HG03571 (cell line): ENCODE data around the gene BPTF.
"Not testable (repeated sequence)": the region's sequence is repeated elsewhere in the genome, so short reads cannot be mapped to it uniquely, and the experiment has no call there.

Source experiments
- ATAC-seq: cut with Tn5 transposase; IDR thresholded peaks from one replicate; pipeline ENCODE4 v1.9.1; 2021; ENCODE audit not compliant: unreplicated experiment

Gene BPTF

DNA sequence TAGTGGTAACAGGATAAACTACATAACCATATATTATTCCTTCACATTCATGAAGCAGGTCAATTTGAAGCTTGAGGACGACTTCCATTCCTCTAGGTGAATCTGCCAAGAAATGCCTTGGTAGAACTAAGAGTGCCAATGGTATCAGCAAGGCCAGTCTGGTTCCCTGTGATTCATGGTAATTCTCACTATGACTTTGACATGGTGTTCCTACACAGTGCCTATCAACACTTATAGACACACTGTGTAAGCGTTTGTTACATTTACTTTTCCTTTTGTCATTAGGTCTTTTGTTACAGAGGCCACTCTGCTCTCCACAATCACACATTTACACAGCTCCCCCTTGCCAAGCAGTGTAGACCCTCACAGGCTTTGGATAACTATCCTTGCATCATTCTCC, 136.9 kb downstream of the BPTF start:
- ATAC-seq: not testable (repeated sequence)

DNA sequence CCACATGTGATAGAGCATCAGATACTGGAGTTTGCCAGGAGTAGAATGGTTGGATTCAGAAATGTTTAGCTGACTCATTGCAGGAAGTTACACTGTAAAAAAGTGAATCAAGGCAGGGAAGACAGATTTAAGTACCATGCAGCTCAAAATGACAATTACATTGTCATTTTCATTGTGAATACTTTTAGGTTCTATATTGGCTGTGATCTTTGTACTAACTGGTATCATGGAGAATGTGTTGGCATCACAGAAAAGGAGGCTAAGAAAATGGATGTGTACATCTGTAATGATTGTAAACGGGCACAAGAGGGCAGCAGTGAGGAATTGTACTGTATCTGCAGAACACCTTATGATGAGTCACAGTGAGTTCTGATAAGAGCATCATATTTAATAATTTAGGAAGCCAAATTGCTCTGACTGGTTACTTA, 137.9 kb downstream of the BPTF start:
- ATAC-seq: not testable (repeated sequence)

DNA sequence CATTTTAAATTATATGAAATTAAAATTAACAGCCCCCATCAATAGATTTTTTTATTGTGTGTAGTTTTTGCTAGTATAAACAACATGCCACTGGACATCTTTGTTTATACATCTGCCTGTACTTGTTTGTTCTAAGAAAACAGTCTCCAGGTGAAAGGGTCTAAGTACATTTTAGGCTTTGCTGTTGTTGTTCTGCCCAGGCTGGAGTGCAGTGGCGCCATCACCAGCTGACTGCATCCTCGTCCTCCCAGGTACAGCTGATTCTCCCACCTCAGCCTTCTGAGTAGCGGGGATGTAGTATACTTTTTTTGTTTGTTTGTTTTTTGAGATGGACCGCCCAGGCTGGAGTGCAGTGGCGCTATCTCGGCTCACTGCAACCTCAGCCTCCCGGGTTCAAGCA, 145.5 kb downstream of the BPTF start:
- no peak for ATAC-seq

DNA sequence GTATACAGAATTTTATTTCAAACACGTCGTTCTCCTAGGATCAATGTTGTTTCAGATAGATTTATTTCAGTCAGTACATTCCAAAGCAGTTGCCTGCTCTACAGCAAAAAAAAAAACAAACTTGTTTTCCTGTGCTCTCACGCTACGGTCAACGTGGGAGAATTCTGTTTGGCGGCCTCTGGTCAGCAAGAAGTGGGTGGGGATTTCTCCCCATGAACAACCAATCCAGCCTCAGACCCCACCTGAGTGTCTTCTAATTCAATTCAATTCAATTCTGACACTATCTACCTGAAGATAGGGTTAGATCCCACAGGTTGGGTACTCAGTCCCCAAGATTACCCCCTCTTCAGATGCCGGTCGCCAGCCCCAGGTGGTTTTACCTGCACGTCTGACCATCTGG, 148.9 kb downstream of the BPTF start:
- ATAC-seq: no peak

DNA sequence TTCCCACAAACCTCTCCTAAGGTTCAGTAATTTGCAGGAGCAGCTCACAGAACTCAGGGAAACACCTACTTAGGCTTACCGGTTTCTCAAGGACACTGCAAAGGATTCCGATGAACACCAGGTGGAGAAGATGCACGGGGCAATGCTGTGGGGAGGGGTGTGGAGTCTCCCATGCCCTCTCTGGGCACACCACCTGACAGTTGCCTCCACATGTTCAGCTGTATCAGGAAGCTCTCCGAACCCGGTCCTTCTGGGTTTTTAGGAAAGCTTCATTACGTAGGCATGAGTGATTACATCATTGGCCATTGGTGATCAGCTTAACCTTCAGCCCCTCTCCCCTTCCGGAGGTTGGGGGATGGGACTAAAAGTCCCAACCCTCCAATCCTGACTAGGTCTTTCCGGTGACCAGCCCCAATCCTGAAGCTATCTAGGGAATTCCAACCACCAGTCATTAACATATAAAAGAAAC, 149.3 kb downstream of the BPTF start:
- ATAC-seq: no peak

DNA sequence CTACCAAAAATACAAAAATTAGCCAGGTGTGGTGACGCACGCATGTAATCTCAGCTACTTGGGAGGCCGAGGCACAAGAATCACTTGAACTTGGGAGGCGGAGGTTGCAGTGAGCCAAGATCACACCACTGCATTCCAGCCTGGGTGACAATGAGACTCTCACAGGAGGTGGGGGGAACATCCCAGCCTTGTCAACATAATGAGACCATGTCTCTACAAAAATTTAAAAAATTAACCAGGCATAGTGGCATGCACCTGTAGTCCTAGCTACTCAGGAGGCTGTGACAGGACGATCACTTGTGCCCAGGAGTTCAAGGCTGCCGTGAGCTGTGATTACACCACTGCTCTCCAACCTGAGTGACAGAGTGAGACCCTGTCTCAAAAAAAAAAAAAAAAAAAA, 151.0 kb downstream of the BPTF start:
- ATAC-seq: not testable (repeated sequence)

DNA sequence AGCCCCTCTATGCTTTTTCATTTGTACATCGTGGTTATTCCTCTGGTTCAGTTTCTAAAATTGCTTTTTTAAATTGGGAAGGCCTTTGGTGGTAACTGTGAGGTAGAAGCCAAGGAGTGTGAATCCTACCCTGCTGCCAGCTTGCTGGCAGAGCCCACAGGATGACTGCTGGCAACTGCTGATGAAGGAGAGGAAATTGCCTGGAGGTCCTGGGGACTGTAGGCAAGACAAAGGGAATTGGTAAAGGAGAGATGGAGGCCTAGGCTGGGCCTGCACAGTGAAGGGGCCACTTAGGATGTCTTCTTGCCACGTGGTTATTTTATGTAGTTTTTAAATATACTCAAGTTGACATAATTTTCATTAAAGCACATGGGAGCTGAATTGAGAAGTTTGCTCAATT, 155.2 kb downstream of the BPTF start:
- no peak for ATAC-seq

DNA sequence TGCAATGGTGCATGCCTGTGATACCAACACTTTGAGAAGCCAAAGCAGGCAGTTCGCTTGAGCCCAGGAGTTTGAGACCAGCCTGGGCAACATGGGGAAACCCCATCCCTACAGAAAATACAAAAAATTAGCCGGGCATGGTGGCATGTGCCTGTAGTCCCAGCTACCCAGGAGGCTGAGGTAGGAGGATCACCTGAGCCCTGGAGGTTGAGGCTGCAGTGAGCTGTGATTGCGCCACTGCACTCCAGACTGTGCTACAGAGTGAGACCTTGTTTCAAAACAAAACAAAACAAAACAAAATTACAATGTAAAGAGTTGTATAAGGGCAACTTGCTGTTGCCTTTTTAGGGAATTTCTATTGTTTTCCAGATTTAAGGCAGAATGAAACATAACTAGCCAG, 155.6 kb downstream of the BPTF start:
- not testable (repeated sequence) for ATAC-seq

DNA sequence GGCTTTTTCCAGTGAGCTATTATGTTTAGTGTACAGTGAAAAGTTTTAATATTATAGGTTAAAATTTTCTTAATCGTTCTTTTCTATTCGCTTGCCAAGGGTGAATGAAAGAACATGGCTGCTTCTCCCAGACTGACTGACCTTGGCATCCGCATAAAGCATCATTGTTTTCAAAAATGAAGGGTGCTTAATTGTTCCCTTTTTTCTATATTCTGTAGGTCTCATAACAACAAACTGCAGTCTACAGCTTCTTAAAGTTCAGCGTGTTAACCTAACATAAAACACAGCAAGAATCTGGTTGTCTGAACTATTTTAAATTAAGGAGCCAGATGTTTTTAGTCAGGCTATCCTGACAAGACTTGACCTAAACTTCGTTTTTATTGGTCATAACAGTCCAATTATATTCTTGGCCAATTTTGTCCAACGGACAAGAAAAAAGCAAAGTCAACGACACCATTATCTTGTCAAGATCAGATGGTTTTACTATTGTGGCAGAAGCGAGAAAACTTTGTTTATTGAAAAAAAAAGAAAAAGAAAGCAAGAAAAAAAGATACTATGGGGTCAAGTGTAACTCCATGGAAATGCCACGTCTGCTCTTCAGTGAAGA, 156.8 kb downstream of the BPTF start:
- no peak for ATAC-seq

DNA sequence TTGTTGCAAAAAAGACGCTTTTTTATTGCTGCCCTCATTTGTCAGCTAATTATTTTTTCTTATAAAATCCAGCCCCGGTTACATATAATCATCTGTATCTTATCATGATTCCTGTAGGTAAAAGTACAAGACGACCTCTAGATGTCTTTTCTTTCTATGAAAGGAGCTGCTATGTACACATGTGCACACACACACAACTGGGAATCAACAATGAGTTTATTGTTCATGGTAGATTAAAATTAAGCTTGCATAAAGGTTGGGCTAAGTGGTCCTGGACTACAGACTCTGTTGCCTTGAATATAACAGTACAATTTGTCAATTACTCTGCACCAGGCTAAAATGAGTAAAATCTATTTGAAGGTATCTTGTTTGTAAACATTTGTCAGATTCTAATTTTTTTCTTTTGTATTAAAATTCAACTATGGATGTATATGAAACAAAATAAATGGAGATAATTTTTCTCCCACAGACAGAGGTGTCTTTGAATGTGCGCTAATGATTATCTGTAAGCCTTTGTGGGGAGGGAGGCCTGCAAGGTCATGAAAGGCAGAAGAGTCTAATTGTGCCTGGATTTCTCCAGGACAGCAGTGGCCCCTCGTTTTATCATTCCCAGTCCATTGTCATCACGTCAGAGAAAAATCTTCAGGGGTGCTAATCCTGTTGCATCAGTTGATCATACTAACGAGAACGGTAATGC, 157.5 kb downstream of the BPTF start:
- no peak for ATAC-seq

DNA sequence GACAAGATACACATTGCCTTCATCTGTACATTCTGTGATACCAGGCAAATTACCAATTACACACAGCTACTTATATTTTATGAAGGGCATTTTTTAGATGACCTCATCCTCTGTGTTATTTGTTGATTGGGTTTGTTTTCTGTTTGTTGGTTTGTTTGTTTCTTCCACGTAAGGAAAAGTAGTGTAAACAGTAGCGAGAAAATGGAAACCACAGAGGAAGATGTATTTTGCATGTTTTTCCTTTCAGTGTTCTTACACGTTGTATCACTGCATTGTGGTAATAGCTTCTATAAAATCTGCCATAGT, 158.0 kb downstream of the BPTF start:
- no peak for ATAC-seq

DNA sequence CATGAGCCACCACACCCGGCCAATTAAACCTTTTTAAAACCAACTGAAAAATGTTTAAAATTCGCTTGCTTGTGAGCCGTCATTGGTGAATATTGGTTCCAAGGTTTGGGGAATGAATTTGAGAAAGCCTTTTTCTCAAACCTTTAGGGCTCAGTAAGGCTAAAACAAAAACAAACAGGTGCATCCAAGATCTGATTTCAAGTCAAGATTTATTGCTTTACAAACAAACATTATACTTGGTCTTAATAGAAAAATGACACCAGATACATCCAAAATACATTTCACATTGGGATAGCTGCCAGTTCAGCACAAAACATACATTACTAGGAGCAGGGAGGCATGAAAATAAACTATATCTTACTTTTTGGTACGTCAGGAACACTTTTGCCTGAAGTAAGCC, 165.6 kb downstream of the BPTF start:
- no peak for ATAC-seq

DNA sequence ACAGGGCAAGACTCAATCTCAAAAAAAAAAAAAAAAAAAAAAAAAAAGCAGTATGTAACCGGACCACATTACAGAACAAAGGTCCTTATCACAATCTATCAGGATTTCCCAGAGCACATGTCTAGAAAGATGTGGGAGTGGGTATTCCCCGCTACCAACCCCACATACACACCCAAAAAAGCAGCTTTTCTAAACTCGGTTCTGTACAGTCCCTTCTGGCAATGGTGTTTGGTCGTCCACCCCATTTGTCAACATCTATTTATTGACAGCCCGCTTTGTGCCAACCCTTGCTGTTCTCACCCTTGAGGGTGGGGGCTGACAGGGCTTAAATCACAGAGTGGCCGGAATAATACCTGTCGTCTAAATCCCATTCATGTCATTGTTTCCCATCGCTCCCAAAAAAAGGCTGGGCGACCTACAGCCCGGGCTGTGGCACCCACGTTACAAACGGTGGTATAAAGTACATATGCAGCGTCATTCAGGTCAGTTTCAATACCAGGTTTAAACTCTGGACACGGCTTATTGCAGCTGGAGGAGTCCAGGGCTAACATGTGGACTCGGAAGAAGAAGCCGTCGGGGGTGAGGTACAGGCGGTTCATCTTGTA, 167.3 kb downstream of the BPTF start:
- no peak for ATAC-seq

DNA sequence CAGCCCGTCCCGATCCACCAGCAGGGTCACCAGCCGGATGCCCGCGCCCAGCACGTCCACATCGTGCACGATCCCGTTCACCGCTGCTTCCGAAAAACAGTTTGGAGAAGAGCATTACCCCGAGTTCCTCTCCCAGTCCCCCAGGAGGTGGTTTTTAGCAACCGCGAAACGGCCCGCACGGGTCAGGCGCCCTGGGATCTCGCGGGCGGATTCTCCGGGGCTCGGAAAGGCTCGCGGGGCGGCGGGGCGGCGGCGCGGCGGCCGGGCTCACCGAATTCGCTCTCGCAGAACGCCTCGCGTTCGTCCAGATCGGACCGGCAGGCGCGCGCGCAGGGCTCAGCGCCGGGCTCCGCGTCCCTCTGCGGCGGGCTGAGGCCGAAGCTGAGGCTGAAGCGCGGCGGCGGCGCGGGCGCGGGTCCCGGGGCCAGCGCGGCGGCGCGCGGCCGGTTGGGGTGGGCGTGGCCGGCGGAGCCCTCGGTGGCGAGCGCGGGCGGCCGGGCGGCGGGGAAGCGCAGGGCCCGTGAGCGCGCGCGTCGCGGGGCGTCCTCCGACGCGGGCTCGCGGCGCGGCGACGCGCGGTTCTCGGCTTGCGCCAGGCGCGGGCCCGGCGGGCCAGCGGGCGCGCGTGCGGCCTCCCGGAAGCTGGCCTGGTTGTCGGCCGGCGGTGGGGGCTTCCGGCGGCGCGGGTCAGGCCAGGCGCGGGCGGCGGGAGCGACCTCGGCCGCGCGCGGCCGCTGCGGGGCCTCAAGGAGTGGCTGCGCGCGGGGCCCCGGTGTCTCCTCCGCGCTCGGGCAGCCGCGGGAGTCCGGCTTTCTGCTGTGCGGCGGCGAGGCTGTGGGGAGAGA, 168.1 kb downstream of the BPTF start:
- ATAC-seq: peak; percentile 69

DNA sequence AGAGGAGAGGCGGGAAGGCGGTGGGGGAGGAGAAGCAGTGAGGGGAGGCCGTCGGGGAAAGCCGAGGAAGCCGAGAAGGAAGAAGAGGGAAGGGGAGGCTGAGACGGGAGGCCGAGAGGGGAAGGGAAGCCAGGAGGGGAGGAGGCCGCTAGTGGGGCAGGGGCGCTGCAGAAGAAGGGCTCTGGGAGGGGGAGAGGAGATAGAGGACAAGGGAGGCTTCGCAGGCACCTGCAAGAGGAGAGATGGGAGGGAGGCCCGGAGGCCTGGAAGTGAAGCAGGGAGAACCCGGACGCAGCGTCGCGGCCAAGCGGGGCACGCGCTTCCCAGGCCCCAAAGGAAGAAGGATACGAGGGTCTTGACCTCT, 168.7 kb downstream of the BPTF start:
- no peak for ATAC-seq

DNA sequence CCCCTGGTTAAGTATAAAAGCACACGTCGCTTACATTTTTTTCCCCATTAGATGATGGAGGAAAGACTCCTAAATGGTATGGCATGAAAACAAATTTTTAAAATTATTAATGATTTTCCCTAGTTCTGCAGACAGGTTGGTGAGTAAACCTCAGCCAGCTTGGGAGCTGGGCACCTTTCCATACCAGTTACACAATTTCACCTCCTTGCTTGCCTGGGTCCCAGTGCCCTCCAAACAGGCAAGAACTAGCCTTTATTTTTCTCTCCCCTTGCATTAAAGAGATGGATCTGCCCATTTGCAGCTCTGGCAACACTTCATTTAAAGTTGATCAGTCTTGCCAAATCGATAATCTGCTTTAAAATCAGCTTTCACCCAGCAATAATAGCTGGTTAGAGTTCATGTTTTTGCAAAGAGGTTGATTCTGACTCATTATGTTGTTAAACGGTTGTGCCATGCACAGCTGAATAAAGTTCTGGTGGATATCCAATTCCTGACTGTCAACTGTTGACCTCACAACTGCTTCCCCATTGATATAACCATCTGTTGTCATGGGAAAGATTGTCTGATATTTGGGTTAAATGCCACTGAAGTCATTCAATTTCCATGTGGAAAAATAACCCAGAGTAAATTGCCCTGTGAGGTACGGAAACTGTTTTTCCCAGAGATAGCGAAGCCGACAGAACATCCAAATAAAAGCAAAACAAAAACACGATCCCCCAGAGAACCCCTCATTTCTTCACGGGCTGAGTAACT, 169.7 kb downstream of the BPTF start:
- no peak for ATAC-seq

DNA sequence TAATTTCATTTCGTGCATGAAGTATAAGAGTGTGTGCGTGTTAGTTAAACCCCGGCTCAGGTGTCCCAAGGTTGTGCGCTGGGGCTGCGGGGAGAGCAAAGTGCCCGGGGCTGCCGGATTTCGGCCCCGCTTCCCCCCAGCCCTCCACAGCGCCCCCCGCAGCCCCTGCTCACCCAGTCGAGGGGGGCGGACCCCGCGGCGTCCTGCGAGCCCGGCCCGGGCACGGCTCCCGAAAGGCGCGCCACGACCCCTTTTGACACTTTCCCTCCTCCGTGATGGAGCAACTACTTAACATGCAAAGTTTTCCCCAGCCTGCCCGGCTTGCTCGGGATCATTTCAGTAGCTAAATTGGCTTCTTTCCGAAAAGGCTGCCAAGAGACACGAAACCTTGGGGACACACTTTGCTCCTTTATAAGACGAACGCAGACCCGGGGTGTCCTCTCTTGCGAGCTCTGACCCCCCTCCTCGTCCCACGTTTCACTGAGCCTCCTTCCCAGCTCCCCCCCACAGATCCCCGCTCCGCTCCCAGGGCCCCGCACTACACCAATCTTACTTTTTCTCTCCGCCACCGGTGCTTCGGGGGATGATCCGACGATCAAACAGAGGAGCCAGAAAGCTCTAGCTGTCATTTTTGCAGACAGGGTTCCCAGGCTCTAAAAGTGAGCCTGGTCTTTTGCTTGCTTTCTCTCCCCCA, 170.4 kb downstream of the BPTF start:
- ATAC-seq: no peak

DNA sequence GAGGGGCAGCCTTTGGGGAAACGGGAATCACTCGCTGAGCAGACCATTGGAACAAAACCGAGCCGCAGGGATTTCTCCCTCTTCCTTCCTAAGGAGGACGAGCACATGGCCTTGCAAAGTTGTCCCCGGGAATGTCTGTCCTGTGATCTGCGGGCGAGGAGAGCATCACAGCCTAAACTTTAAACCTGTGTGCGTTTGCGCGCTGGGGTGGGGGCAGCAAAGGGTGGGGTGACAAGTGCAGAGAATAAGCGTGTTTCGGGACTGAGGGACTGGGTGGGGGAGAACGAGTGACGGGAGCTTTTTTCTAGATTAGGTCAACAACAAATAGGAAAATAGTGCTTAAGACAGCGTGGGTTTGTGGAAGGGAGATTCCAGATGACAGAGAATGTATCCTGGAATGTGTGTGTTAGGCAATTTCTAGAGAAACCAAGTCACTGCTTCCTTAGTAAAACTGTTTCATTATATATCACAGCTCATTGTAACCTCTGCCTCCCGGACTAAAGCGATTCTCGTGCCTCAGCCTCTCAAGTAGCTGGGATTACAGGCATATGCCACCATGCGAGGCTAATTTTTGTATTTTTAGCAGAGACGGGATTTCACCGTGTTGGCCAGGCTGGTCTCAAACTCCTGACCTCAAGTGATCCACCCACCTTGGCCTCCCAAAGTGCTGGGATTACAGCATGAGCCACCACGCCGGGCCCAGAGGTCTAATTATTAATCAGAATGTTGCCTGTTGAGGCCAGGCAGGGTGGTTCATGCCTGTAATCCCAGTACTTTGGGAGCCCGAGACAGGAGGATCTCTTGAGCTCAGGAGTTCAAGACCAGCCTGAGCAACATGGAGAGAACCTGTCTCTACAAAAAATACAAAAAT, 171.2 kb downstream of the BPTF start, which contains the start of gene C17orf58:
C17orf58 (minus strand) TSS at position 169 of the 871 bp plus-strand sequence. CDS start 271 bp downstream, outside the sequence.
- ATAC-seq: not testable (repeated sequence)

DNA sequence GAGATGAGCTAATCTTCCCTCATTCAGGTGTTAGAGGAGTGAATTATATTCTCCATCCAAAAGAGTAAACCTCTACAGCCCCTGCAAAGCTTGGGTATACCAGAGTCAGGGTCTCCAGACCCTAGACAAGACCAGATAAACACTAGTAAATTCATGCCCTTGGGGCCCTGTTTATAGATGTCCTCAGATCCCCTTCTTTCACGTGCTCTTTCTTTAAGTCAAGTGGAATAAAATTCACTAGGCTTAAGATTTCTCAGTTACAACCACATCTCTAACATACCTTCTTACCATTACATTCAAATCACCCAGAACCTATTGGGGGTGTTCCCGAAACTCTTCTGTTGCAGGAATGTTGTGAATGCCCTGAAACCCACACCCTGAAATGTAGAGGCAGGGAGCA, 173.2 kb downstream of the BPTF start:
- ATAC-seq: no peak
